ENCODE measurements around the gene SIL1. TPM values are rescaled to one million over a fixed set of nuclear protein-coding genes. Genes with fewer than 3 reads are reported as not detected.

The SIL1 gene
- total and polyA plus RNA-seq, 2 donors (not counting 3 experiments of a cell fraction or from before 2014, with no cell fraction given): 47.6 to 67.2 TPM

DNA sequence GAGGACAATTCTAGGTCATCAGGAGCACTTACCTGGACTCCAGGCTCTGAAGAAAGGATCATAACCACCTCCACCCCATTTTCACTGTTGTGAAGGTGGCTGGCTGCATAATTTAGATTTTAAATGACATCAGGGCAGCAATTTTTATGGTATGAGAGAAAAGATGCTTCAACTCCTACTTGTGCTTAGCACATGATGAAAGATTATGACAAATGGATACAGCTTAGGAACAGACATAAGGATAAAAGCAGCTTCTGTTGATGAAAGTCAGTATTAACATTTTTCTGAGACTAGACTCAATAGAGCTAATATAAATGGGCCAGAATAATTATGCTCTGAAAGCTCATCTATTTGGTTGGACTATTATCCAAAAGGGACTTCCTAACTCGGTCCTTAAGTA lies 72.2 kb downstream of the SIL1 start:
- DNase-seq (ENCODE audit: low read depth, low spot score): no peak
- Histone ChIP-seq H3K27me3 (ENCODE audit: control insufficient read depth in 2 of 2, insufficient read depth in 2 of 2, low read length in 2 of 2) (no peaks in the 10 kb centered on the region), H3K4me3 (replicated peaks in 1 of 3; ENCODE audit: insufficient read depth in 1 of 3, low read depth in 1 of 3, low read length in 3 of 3) (no peak overlapping the region), H3K36me3 (ENCODE audit: control insufficient read depth in 2 of 2, extremely low read depth in 1 of 2, insufficient read depth in 2 of 2, low read length in 2 of 2) (no peaks in the 10 kb centered on the region), H3K9ac (replicated peaks; ENCODE audit: extremely low read depth, insufficient read depth, low read length) (no peak overlapping the region), H3K9me3 (replicated peaks; ENCODE audit: control insufficient read depth, insufficient read depth, low read length) (no peaks in the 10 kb centered on the region), H3K79me2 (ENCODE audit: control insufficient read depth, insufficient read depth, low read length) (no peaks in the 10 kb centered on the region), H3K9me1 (replicated peaks; ENCODE audit: control insufficient read depth, extremely low read depth, insufficient read depth, low read length) (no peaks in the 10 kb centered on the region), H3K27ac (ENCODE audit: insufficient read depth, low read depth, low read length) (no peak overlapping the region), H3K4me2 (ENCODE audit: insufficient read depth, low read length) (no peak overlapping the region), H3K4me1 (ENCODE audit: control insufficient read depth, extremely low read depth, insufficient read depth, low read length) (no peaks in the 10 kb centered on the region), H4K20me1 (replicated peaks; ENCODE audit: control insufficient read depth, extremely low read depth, insufficient read depth, low read length) (no peaks in the 10 kb centered on the region), H2AFZ (ENCODE audit: low read depth, low read length) (no peak overlapping the region)
- intact Hi-C loops (cut with micrococcal nuclease) (no loop called here), dilution Hi-C loops (cut with MboI; ENCODE audit: extremely low pct_ligation_motif_present, low sequenced_read_pairs) (no loop called here)
- no peak for TF ChIP-seq MYC (IDR thresholded peaks at IDR 0.05; ENCODE audit: low read depth, low read length)
- TF ChIP-seq POLR2AphosphoS5 (IDR thresholded peaks at IDR 0.05; ENCODE audit: insufficient read depth, low read depth, low read length): no peak
- TF ChIP-seq FOS (IDR thresholded peaks at IDR 0.05; ENCODE audit: borderline replicate concordance, insufficient read depth, low read length): no peak
- TF ChIP-seq, protein P1, sequence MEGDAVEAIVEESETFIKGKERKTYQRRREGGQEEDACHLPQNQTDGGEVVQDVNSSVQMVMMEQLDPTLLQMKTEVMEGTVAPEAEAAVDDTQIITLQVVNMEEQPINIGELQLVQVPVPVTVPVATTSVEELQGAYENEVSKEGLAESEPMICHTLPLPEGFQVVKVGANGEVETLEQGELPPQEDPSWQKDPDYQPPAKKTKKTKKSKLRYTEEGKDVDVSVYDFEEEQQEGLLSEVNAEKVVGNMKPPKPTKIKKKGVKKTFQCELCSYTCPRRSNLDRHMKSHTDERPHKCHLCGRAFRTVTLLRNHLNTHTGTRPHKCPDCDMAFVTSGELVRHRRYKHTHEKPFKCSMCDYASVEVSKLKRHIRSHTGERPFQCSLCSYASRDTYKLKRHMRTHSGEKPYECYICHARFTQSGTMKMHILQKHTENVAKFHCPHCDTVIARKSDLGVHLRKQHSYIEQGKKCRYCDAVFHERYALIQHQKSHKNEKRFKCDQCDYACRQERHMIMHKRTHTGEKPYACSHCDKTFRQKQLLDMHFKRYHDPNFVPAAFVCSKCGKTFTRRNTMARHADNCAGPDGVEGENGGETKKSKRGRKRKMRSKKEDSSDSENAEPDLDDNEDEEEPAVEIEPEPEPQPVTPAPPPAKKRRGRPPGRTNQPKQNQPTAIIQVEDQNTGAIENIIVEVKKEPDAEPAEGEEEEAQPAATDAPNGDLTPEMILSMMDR (IDR thresholded peaks at IDR 0.05; ENCODE audit: extremely low read depth in 1 of 2, insufficient read depth in 1 of 2, low read depth in 1 of 2, low read length in 2 of 2): no peak
- no peak for TF ChIP-seq JUN (IDR thresholded peaks at IDR 0.05; ENCODE audit: borderline replicate concordance, insufficient read depth, insufficient read length, low read depth)
- TF ChIP-seq POLR2A (IDR thresholded peaks at IDR 0.05; ENCODE audit: low read depth, low read length): no peak
- no TSS peak for BruUV-seq (replicated peaks)
- ChIA-PET CTCF (interaction anchor here (1.1 kb wide), 1 partner anchor 21 kb away, joined by 3 read pairs; no protein-coding TSS in a partner anchor), POLR2A (no interaction called here)
- no peak for FAIRE-seq
